ENCODE measurements around the gene PCGF3.
"Not testable (repeated sequence)": the region's sequence is repeated elsewhere in the genome, so short reads cannot be mapped to it uniquely, and the experiment has no call there.

PCGF3 gene

GRCh38 chr4:803884-804283, 98.3 kb downstream of the PCGF3 start:
- no peak for DNase-seq

GRCh38 chr4:804804-805203, 99.2 kb downstream of the PCGF3 start:
- no peak for DNase-seq

- DNase-seq: not testable (repeated sequence)
Observed at GRCh38 chr4:806979-807378, 101.3 kb downstream of the PCGF3 start.

- DNase-seq: no peak
Observed at GRCh38 chr4:807792-808191, 102.2 kb downstream of the PCGF3 start.

- no peak for DNase-seq
Observed at GRCh38 chr4:808860-809570, 103.4 kb downstream of the PCGF3 start.

GRCh38 chr4:813900-814299, 108.3 kb downstream of the PCGF3 start:
- no peak for DNase-seq

GRCh38 chr4:814312-814850, 108.7 kb downstream of the PCGF3 start:
- no peak for DNase-seq

- DNase-seq: no peak
Observed at GRCh38 chr4:815464-816146, 110.0 kb downstream of the PCGF3 start.

- DNase-seq: no peak
Observed at GRCh38 chr4:818106-818921, 112.7 kb downstream of the PCGF3 start.

GRCh38 chr4:819401-820229, 114.0 kb downstream of the PCGF3 start:
- no peak for DNase-seq
